DND-41 (cell line): ENCODE results near the gene DPF1.

Experiments used
- CTCF ChIP-seq: IDR thresholded peaks from 2 replicates; pipeline ENCODE4 v1.5.1; 2012; ENCODE audit warnings: borderline replicate concordance, low read length, moderate library complexity, mild to moderate bottlenecking; ENCODE audit not compliant: poor library complexity, severe bottlenecking; ENCODE audit errors: extremely low read depth
- EZH2 ChIP-seq: IDR thresholded peaks from 3 replicates; pipeline ENCODE4 v1.6.1; 2012; ENCODE audit warnings: borderline replicate concordance, low read depth, mild to moderate bottlenecking, moderate library complexity, low read length, inconsistent platforms; ENCODE audit not compliant: severe bottlenecking

GRCh38 chr19:38221421-38221820 is 2.6 kb downstream of the DPF1 start:
- TF ChIP-seq CTCF (no peak), EZH2 (no peak)
